Urinary bladder (tissue), 4 donors: ENCODE results near the gene BABAM2. TPM values are rescaled to one million over a fixed set of nuclear protein-coding genes. Genes with fewer than 3 reads are reported as not detected.

Experiments
- DNase-seq: peaks from one replicate; pipeline ENCODE4 v3.0.0-alpha.2; 2015; ENCODE audit errors: extremely low spot score
- H3K27ac ChIP-seq: one replicate; pipeline ENCODE4 v1.5.1; 2013; ENCODE audit warnings: low read depth, mild to moderate bottlenecking, moderate library complexity
- H3K36me3 ChIP-seq: one replicate; pipeline ENCODE4 v1.6.1; 2013; ENCODE audit warnings: mild to moderate bottlenecking, moderate library complexity; ENCODE audit not compliant: insufficient read depth
- H3K4me1 ChIP-seq: one replicate; pipeline ENCODE4 v1.6.1; 2013; ENCODE audit warnings: mild to moderate bottlenecking, moderate library complexity; ENCODE audit not compliant: insufficient read depth
- H3K4me3 ChIP-seq: one replicate; pipeline ENCODE4 v1.5.1; 2013; ENCODE audit warnings: low read depth, low read length
- WGBS: extraction: QIAGEN DNeasy Blood & Tissue Kit; methylation state at CpG from one replicate; pipeline ENCODE4 v1.1.7; 2013; 5-methylcytosine and 5-hydroxymethylcytosine counted together
- polyA plus RNA-seq: library from polyadenylated mRNA; stranded (reverse); fragments of 200-250 nt; gene quantifications from one replicate; pipeline ENCODE4 v1.2.3, GENCODE V29; 2013
- total RNA-seq: library from RNA; depleted of rRNA; stranded (reverse); fragments of >200 nt; gene quantifications from one replicate; pipeline ENCODE4 v1.2.3, GENCODE V29; 2014
- donor health status: healthy with polysubstance abuse.
- donor health status: healthy.

BABAM2 gene
- total and polyA plus RNA-seq, 2 donors: 37.0 to 40.6 TPM

DNA sequence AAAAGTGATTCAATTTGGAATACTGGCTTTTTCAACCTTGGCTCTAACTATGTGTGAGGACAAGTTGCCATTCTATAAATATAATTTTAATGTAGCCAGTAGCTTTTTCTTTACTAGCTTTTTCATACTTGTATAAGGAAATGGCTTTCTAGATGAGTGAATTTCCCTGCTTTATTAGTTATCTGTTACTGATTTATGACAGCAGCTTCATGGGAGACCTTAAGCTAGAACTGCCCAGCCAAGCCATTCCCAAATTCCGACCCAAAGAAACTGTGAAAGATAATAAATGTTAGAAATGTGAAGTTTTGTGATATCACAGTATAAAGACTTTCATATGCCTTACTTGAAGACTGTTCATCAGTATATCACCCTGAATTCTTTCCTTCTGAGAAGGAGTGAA lies 32.3 kb downstream of the BABAM2 start:
- H3K4me3 ChIP-seq: no peak overlapping the region
- no peaks in the 10 kb centered on the region for H3K4me1 ChIP-seq
- H3K27ac ChIP-seq: no peak overlapping the region
- H3K36me3 ChIP-seq: no peaks in the 10 kb centered on the region
- no peak for DNase-seq
- WGBS: 78% methylated on average over 1 of the region's 1 CpG

DNA sequence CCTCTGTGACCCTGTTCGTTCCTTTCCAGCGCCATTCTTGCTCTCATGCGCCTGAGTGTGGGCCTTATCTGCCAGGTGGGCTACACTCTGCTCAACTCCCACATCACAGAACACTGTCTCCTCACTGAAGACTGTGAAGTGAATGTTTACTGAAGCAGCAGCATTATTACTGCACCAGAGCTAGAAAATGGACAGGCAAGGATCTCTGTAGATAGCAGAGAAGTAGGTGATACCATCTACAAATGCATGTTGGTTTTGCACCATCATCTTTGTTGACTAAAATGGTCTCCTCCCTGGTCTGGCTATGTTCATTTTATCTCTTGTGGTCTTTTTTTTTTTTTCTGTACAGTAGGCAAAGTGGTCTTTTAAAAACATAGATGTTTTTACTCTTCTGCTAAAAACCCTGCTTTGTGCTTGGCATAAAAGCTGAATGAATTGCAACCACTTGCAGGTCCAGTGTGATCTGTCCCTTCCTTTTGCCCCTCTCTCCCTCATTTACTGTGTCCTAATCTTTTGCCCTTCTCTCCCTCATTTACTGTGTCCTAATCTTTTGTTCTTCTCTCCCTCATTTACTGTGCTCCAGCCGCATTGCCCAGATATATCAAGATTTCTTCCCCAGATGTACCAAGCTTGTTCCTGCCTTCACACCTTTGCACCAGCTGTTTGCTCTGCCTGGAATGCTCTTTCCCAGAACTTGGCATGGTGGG lies 35.4 kb downstream of the BABAM2 start:
- H3K4me1 ChIP-seq: no peaks in the 10 kb centered on the region
- no peak overlapping the region for H3K4me3 ChIP-seq
- WGBS: 94% methylated on average over 4 of the region's 4 CpGs
- H3K36me3 ChIP-seq: no peaks in the 10 kb centered on the region
- H3K27ac ChIP-seq: no peak overlapping the region
- DNase-seq: no peak

DNA sequence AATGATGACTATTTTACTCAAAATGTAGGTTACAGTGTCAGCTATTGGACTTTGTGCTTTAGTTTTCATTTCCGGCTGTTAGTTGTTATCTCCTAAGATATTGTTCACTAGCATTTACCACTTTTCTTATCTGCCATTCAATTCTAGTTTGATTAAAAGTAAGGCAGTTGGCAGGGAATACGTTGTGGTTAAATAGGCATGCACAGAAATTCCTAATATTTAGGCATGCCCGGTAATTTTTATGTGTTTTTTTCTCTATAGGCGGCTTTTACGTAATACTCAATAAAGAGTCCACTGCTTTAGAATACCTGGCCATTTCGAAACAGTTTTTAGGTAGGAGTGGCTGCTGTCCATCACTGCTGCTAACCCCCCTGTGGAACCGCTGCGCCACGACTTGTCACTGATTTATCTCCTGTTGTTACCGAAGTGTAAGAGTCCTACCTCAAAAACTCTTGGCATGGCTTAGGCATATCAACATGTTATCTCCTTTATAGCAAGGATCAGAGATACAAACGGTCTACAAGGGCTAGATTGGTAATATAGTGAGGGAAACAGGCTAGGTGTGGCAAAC lies 39.5 kb downstream of the BABAM2 start:
- H3K36me3 ChIP-seq: peaks cover 2% of the 10 kb centered on the region
- WGBS: 62% methylated on average over 11 of the region's 11 CpGs
- H3K27ac ChIP-seq: no peak overlapping the region
- DNase-seq: no peak
- H3K4me1 ChIP-seq: no peaks in the 10 kb centered on the region
- no peak overlapping the region for H3K4me3 ChIP-seq

DNA sequence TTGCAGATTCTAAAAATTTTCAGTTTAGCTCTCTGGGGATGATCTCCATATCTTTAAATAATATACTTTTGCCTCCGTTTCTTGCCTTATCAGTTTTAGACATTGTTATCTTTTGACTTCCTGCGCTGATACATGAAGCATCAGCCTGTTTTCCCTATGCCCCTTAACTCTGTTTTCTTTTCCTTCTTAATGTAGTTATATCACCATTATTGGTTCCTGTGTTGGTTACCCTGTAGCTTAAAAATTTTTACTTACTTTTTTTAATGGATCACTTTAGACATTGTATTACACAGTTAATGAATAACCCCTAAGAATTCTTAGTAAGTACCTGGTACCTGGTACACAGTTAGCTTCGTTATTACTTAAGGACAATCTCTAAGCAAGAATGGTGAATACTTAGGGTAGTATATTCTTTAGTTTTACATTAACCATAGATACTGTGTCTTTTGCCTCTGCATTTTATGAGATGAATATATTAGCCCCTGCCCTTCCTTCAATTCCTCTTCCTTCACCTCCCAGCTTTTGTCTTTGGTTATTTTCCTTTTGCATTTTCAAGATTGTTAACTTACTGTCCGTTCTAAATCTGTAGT lies 40.9 kb downstream of the BABAM2 start:
- H3K36me3 ChIP-seq: peaks cover 2% of the 10 kb centered on the region

DNA sequence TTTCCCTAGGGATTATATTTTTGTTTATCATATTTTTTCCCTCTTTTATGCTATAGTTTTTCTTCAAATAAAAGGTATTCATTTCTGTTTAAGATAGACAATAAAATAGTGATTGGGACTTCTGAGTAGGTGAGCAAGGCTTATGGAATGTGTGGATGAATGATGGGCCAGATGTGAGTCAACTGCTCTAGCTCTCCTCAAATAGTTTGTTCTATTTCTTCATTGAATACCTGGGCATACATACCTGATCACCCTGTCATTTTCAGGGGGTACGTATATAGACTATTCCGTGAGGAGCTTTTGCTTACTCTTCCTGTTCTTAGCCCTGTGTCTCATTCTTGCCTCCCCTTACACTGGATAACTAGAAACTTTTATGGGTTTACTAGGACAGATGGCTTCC lies 41.9 kb downstream of the BABAM2 start:
- no peaks in the 10 kb centered on the region for H3K4me1 ChIP-seq
- no peak for DNase-seq
- WGBS: 95% methylated on average over 2 of the region's 2 CpGs

More for the DNA sequence above, 40.9 kb downstream of the BABAM2 start:
- WGBS: 88% methylated on average over 4 of the region's 4 CpGs
- H3K4me3 ChIP-seq: no peak overlapping the region
- no peak overlapping the region for H3K27ac ChIP-seq
- no peak for DNase-seq
- no peaks in the 10 kb centered on the region for H3K4me1 ChIP-seq

DNA sequence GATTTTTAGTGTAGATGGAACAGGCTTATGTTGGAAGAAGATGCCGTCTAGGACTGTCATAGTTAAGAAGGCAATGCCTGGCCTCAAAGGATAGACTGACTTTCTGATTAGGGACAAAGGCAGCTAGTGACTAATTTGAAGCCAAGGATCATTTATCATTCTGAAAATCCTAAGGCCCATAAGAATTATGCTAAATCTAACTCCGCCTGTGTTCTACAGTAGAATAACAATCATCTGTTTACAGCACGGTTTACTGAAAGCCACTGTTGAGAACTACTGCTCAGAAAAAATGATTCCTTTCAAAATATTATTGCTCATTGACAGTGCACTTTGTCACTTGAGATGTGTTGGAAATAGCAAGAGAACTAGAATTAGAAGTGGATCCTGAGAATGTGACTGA lies 44.5 kb downstream of the BABAM2 start:
- Histone ChIP-seq H3K4me1 (no peaks in the 10 kb centered on the region), H3K4me3 (no peak overlapping the region), H3K36me3 (peaks cover 2% of the 10 kb centered on the region), H3K27ac (no peak overlapping the region)
- no peak for DNase-seq
- WGBS: 91% methylated on average over 3 of the region's 3 CpGs

More for the DNA sequence above, 41.9 kb downstream of the BABAM2 start:
- no peak overlapping the region for H3K4me3 ChIP-seq
- peaks cover 2% of the 10 kb centered on the region for H3K36me3 ChIP-seq
- H3K27ac ChIP-seq: no peak overlapping the region

DNA sequence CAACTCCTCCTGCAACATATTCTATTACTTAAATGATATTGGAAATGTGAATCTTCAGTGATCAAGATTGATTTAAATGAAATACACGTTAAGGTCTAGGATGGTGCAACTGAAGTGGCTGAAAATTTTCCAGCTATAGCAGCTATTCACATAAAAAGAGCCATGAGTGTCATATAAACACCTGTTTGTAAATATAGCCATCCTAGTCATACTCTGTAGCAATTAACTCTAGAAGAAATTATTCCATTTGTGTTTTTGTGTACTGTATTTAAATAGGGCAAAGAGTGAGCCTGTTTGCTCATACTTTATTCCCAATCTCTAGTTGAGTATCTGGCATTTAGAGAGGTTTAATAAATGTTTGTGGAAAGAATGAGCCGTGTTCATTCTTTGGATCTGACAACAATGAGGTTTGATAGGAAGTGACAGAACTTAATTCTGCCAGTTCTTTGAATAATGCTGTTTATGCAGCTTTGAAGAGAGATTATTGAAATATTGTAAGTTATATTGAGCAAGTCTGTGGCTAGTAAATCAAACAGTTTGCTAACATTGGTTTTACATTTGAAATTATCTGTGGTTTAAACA lies 49.7 kb downstream of the BABAM2 start:
- WGBS: 65% methylated on average over 2 of the region's 2 CpGs
- no peak for DNase-seq
- H3K4me1 ChIP-seq: no peaks in the 10 kb centered on the region
- no peak overlapping the region for H3K27ac ChIP-seq
- no peaks in the 10 kb centered on the region for H3K36me3 ChIP-seq
- no peak overlapping the region for H3K4me3 ChIP-seq

DNA sequence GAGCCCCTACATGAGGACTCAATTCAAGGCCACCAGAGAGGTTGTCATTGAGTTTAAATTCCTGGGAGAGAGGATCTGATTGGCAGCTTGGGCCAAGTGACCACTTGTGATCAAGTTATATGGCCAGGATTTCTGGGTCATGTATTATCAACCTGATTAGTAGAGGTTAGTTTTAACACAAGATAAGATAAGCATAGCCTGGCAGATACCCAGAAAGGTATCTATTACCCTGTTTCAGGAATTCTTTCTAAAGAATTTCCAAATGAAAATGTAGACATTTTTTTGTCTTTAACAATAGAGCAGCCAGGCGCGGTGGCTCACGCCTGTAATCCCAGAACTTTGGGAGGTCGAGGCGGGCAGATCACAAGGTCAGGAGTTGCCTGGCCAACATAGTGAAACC lies 50.5 kb downstream of the BABAM2 start:
- no peak overlapping the region for H3K4me3 ChIP-seq
- H3K27ac ChIP-seq: no peak overlapping the region
- 96% methylated on average over 5 of the region's 5 CpGs for WGBS
- H3K4me1 ChIP-seq: no peaks in the 10 kb centered on the region
- H3K36me3 ChIP-seq: no peaks in the 10 kb centered on the region
- DNase-seq: no peak

DNA sequence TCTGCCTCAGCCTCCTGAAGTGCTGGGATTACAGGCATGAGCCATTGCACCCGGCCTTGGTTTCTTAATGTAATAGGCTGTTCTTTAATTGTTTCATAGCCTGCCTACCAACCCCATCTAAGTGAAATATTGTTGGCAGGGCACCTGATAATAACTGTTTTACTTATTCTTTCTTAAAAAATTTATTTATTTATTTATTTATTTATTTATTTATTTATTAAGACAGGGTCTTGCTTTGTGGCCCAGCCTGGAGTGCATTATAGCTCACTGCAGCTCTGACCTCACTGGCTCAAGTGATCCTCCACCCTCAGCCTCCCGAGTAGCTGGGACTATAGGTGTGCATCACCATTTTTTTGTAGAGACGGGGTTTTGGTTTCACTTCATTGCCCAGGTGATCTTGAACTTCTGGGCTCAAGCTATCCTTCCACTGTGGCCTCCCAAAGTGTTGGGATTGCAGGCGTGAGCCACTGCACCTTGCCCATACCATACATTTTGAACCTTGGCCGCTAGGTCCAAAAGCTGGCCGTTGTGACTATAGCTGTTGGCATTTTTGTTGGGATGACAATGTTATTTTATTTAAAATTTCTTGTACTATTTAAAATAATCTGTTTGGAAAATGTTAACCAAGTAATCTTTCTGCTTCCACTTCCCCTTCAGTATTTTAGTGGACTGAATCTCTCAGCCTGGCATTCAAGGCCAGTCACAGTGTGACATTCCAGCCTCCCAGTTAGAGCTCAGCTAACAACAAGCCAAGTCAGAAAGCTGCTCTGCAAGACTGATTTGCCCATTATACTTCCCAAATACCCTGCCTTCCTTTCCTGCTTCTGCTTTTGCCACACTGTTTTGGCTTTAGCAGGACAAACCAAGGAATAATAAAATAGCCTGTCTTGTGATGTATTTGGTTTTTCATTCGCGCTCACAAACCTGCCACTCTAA lies 52.4 kb downstream of the BABAM2 start:
- WGBS: 97% methylated on average over 8 of the region's 8 CpGs
- no peaks in the 10 kb centered on the region for H3K36me3 ChIP-seq
- H3K4me3 ChIP-seq: no peak overlapping the region
- DNase-seq: no peak
- H3K27ac ChIP-seq: no peak overlapping the region
- no peaks in the 10 kb centered on the region for H3K4me1 ChIP-seq

DNA sequence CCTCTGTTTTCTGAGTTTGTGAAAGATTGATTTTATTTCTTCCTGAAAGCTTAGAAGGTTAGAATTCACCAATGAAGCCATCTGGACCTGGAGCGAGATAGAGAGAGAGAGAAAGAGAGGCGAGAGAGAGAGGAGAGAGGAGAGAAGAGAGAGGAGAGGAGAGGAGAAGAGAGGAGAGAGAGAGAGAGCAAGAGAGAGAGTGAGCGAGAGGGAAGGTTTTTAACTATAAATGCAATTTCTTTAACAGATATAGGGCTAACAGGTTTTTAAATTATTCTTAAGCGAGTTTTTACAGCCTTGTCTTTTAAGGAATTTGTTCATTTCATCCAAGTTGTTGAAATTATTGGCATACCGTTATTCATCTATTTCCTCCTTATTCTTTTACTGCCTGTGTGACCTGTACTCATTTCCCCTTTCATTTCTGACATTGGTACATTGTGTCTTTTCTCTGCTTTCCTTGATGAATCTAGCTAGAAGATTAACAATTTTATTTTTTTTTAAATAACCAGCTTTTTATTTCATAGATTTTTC lies 56.1 kb downstream of the BABAM2 start:
- DNase-seq: no peak
- WGBS: 70% methylated on average over 5 of the region's 5 CpGs
- no peak overlapping the region for H3K27ac ChIP-seq

DNA sequence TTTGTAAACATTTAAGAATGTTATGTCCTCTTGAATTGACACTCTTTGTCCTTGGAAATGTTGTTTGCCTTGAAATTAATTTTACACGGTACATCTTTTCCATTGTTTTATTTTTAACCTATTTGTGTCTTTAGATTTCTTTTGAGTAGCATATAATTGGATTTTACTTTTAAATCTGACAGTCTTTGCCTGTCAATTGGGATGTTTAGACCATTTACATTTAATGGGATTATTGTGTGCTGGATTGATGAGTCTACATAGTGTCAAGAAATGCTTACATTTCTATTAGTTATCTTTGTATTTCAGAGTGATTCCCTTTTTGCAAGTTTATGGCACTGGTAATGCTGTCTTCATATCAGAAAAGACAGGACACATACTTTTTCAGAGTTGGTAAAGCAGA lies 61.5 kb downstream of the BABAM2 start:
- DNase-seq: no peak
- Histone ChIP-seq H3K4me1 (no peaks in the 10 kb centered on the region), H3K36me3 (no peaks in the 10 kb centered on the region), H3K4me3 (no peak overlapping the region), H3K27ac (no peak overlapping the region)
- 96% methylated on average over 1 of the region's 1 CpG for WGBS

More for the DNA sequence above, 56.1 kb downstream of the BABAM2 start:
- Histone ChIP-seq H3K4me3 (no peak overlapping the region), H3K4me1 (no peaks in the 10 kb centered on the region), H3K36me3 (no peaks in the 10 kb centered on the region)

DNA sequence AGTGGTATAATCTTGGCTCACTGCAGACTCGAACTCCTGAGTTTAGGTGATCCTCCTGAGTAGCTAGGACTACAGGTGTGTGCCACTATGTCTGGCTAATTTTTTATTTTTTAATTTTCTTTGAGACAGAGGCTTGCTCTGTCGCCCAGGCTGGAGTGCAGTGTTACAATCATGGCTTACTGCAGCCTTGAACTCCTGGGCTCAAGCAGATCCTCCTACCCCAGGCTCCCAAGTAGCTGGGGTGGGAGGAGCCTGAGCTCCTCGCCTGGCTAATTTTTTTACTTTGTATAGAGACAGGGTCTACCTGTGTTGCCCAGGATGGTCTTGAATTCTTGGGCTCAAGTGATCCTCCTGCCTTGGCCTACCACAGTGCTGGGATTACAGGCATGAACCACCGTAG lies 62.5 kb downstream of the BABAM2 start:
- no peak overlapping the region for H3K27ac ChIP-seq
- no peaks in the 10 kb centered on the region for H3K36me3 ChIP-seq
- H3K4me1 ChIP-seq: no peaks in the 10 kb centered on the region
- no peak for DNase-seq
- 93% methylated on average over 4 of the region's 4 CpGs for WGBS
- no peak overlapping the region for H3K4me3 ChIP-seq

DNA sequence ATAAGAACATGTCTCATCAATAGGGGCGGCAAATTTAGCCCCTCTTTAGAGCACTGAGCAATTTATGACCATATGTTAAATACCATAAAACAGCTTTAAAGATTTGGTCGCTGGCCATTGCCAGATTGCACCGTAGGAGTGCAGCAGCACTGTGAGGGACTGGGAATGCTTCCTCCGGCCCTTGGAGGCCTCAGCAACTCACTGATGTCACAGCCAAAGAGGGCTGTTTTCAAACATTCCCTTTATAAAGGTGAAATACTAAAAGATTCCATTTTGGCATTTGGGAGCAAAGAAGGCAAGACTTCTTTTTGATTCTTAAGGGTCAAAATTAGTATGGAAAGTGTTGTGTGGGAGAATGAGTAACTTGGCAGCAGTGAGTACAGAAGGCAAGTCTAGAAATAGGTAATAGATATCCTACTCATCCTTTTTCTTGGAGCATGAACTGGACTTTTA lies 63.7 kb downstream of the BABAM2 start:
- no peaks in the 10 kb centered on the region for H3K4me1 ChIP-seq
- no peak overlapping the region for H3K4me3 ChIP-seq
- H3K36me3 ChIP-seq: no peaks in the 10 kb centered on the region
- DNase-seq: no peak
- peak overlapping the region; percentile 23 for H3K27ac ChIP-seq
- 42% methylated on average over 4 of the region's 4 CpGs for WGBS
